ENCODE results near the gene ZNF165. TPM values are rescaled to one million over a fixed set of nuclear protein-coding genes. Genes with fewer than 3 reads are reported as not detected.

ZNF165 gene
- total RNA-seq, 2 experiments from 2014 or later: 2.6 to 3.1 TPM

- H2AFZ ChIP-seq (ENCODE audit: low read length): no peak overlapping the region
- DNase-seq (ENCODE audit: low spot score): peak; percentile 64
- H3K79me2 ChIP-seq (ENCODE audit: insufficient read depth, low read depth, low read length): peaks cover 74% of the 10 kb centered on the region
- no peak for TF ChIP-seq CTCF (conservative IDR thresholded peaks at IDR 0.05; ENCODE audit: low read length)
- no peak for TF ChIP-seq EZH2phosphoT487 (IDR thresholded peaks at IDR 0.05; ENCODE audit: borderline replicate concordance, low read depth, low read length)
- intact Hi-C loops (cut with micrococcal nuclease; ENCODE audit: unreplicated experiment): loop anchor here (2.0 kb wide), 1 partner anchor 21 kb away; no protein-coding TSS in a partner anchor
- no TSS peak for BruUV-seq (replicated peaks)
- peaks cover 84% of the 10 kb centered on the region for H3K36me3 ChIP-seq (ENCODE audit: insufficient read depth, low read length)
- ChIA-PET CTCF (ENCODE audit: unreplicated experiment) (no interaction called here), POLR2A (interaction anchor here (0.6 to 4.5 kb wide), 7 partner anchors 10 to 979 kb away, joined by 3 to 64 read pairs (median 4); partner anchors contain the start of gene ZKSCAN8)
- H3K9me2 ChIP-seq (ENCODE audit: insufficient read depth, low read length): no peaks in the 10 kb centered on the region
- no peaks in the 10 kb centered on the region for H3K9me3 ChIP-seq (ENCODE audit: low read length)
- peak overlapping the region; percentile 73 for H3K4me3 ChIP-seq (ENCODE audit: low read depth, low read length, poor library complexity, severe bottlenecking)
- peak overlapping the region; percentile 48 for H3K27ac ChIP-seq (ENCODE audit: low read depth, low read length, poor library complexity, severe bottlenecking)
- peaks cover 5% of the 10 kb centered on the region; the same call in 1 of the 2 replicates for H4K20me1 ChIP-seq (ENCODE audit: insufficient read depth, low read length)
- peaks cover 36% of the 10 kb centered on the region for H3K4me1 ChIP-seq (ENCODE audit: insufficient read depth, low read length, poor library complexity, severe bottlenecking)
- peak overlapping the region; percentile 90 for H3K4me2 ChIP-seq (ENCODE audit: low read length)
Measured at GRCh38 chr6:28125401-28125800, 45.0 kb downstream of the ZNF165 start.

GRCh38 chr6:28134015-28134414, 53.6 kb downstream of the ZNF165 start:
- BruUV-seq (replicated peaks): no TSS peak
- H3K9me3 ChIP-seq (ENCODE audit: low read length): no peaks in the 10 kb centered on the region
- no peak overlapping the region for H3K27ac ChIP-seq (ENCODE audit: low read depth, low read length, poor library complexity, severe bottlenecking)
- H3K79me2 ChIP-seq (ENCODE audit: insufficient read depth, low read depth, low read length): peaks cover 76% of the 10 kb centered on the region
- peaks cover 42% of the 10 kb centered on the region for H3K4me1 ChIP-seq (ENCODE audit: insufficient read depth, low read length, poor library complexity, severe bottlenecking)
- no peak for TF ChIP-seq EZH2phosphoT487 (IDR thresholded peaks at IDR 0.05; ENCODE audit: borderline replicate concordance, low read depth, low read length)
- TF ChIP-seq CTCF (conservative IDR thresholded peaks at IDR 0.05; ENCODE audit: low read length): peak; percentile 76
- intact Hi-C loops (cut with micrococcal nuclease; ENCODE audit: unreplicated experiment): no loop called here
- H3K36me3 ChIP-seq (ENCODE audit: insufficient read depth, low read length): peaks cover 50% of the 10 kb centered on the region
- H2AFZ ChIP-seq (ENCODE audit: low read length): no peak overlapping the region
- H4K20me1 ChIP-seq (ENCODE audit: insufficient read depth, low read length): peaks cover 4% of the 10 kb centered on the region; the same call in 1 of the 2 replicates
- H3K4me2 ChIP-seq (ENCODE audit: low read length): peak overlapping the region; percentile 39
- DNase-seq (ENCODE audit: low spot score): peak; percentile 55
- H3K9me2 ChIP-seq (ENCODE audit: insufficient read depth, low read length): no peaks in the 10 kb centered on the region
- POLR2A ChIA-PET: interaction anchor here (0.7 to 1.3 kb wide), 3 partner anchors 8 to 229 kb away, joined by 3 to 8 read pairs (median 5); partner anchors contain the start of gene ZKSCAN8
- CTCF ChIA-PET (ENCODE audit: unreplicated experiment): no interaction called here
- H3K4me3 ChIP-seq (ENCODE audit: low read depth, low read length, poor library complexity, severe bottlenecking): no peak overlapping the region

- H3K36me3 ChIP-seq (ENCODE audit: insufficient read depth, low read length): peaks cover 43% of the 10 kb centered on the region
- peaks cover 69% of the 10 kb centered on the region for H3K79me2 ChIP-seq (ENCODE audit: insufficient read depth, low read depth, low read length)
- peaks cover 4% of the 10 kb centered on the region; the same call in 1 of the 2 replicates for H4K20me1 ChIP-seq (ENCODE audit: insufficient read depth, low read length)
- intact Hi-C loops (cut with micrococcal nuclease; ENCODE audit: unreplicated experiment): no loop called here
- no peak overlapping the region for H2AFZ ChIP-seq (ENCODE audit: low read length)
- H3K27ac ChIP-seq (ENCODE audit: low read depth, low read length, poor library complexity, severe bottlenecking): peak overlapping the region; percentile 22
- H3K9me2 ChIP-seq (ENCODE audit: insufficient read depth, low read length): no peaks in the 10 kb centered on the region
- BruUV-seq (replicated peaks): no TSS peak
- DNase-seq (ENCODE audit: low spot score): no peak
- ChIA-PET POLR2A (interaction anchor here (0.7 kb wide), 2 partner anchors 112 to 229 kb away, joined by 3 to 8 read pairs; no protein-coding TSS in a partner anchor), CTCF (ENCODE audit: unreplicated experiment) (no interaction called here)
- peak overlapping the region; percentile 39 for H3K4me2 ChIP-seq (ENCODE audit: low read length)
- no peak for TF ChIP-seq EZH2phosphoT487 (IDR thresholded peaks at IDR 0.05; ENCODE audit: borderline replicate concordance, low read depth, low read length)
- TF ChIP-seq CTCF (conservative IDR thresholded peaks at IDR 0.05; ENCODE audit: low read length): no peak
- H3K9me3 ChIP-seq (ENCODE audit: low read length): no peaks in the 10 kb centered on the region
- H3K4me3 ChIP-seq (ENCODE audit: low read depth, low read length, poor library complexity, severe bottlenecking): peak overlapping the region; percentile 13
- H3K4me1 ChIP-seq (ENCODE audit: insufficient read depth, low read length, poor library complexity, severe bottlenecking): peaks cover 42% of the 10 kb centered on the region
Measured at GRCh38 chr6:28134716-28135115, 54.3 kb downstream of the ZNF165 start.

All from OCI-LY7 (cell line).